GM12874 (cell line): ENCODE results near the gene TMEM196.
A peak's percentile ranks its signal among the peaks of the same experiment; 100 is the strongest.

Experiments used
- TF ChIP-seq, protein P1 (sequence below): IDR thresholded peaks from 2 replicates; pipeline ENCODE4 v1.5.1; 2011; ENCODE audit warnings: low read depth, mild to moderate bottlenecking, control low read depth, low read length, moderate library complexity; ENCODE audit not compliant: insufficient read depth

Gene TMEM196

DNA sequence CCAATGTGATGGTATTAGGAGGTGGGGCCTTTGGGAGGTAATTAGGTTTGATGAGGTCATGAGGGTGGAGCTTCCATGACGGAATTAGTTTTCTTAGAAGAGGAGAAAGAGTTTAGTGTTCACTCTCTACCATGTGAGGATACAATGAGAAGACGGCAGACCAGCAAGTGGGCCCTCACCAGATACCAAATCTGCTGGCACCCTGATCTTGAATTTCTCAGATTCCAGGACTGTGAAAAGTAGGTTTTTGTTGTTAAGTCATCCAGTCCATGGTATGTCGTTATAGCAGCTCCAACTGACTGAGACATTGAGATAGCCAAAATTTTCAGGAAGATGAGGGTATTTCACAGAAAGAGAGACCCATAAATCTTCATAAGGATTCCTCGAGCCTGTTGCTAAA is 3.6 kb upstream of the TMEM196 start:
- TF ChIP-seq, protein P1, sequence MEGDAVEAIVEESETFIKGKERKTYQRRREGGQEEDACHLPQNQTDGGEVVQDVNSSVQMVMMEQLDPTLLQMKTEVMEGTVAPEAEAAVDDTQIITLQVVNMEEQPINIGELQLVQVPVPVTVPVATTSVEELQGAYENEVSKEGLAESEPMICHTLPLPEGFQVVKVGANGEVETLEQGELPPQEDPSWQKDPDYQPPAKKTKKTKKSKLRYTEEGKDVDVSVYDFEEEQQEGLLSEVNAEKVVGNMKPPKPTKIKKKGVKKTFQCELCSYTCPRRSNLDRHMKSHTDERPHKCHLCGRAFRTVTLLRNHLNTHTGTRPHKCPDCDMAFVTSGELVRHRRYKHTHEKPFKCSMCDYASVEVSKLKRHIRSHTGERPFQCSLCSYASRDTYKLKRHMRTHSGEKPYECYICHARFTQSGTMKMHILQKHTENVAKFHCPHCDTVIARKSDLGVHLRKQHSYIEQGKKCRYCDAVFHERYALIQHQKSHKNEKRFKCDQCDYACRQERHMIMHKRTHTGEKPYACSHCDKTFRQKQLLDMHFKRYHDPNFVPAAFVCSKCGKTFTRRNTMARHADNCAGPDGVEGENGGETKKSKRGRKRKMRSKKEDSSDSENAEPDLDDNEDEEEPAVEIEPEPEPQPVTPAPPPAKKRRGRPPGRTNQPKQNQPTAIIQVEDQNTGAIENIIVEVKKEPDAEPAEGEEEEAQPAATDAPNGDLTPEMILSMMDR = no peak

DNA sequence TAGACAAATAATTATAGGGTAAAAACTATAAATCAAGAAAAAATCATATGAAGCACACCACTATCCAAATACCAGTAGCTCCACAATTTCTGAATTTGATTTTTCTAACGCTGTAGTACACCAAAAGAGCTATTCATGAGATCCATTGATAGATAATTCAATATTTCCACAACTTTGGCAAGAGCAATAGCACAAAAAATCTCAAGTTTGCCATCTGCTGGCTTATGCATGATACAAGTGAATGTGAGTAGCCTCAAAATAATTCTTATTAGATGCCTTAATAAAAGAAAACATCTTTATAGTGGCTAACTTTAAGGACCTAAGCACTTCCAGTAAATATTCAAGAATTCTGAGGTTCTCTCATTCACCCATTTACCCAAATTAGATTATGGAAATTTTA is 2.2 kb upstream of the TMEM196 start:
- TF ChIP-seq, protein P1 = no peak

DNA sequence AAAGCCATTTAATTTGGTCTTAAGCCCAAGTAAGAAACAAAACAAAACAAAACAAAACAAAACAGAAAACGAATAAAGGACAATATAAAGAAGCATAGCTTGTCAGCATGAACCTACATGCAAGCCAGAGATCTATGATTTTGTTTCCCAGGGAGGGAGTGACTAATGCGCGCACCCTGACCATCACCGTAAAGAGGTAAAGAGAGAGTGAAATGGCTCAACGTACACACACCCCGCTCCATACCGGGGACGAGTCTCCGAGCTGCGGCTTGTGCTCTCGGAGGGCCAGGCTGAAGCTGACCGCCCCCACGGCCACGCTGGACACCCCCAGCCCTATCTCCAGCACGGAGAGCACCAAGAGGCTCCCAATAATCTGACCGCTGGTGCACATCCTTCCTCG is 1.1 kb downstream of the TMEM196 start:
- TF ChIP-seq, protein P1 = no peak

DNA sequence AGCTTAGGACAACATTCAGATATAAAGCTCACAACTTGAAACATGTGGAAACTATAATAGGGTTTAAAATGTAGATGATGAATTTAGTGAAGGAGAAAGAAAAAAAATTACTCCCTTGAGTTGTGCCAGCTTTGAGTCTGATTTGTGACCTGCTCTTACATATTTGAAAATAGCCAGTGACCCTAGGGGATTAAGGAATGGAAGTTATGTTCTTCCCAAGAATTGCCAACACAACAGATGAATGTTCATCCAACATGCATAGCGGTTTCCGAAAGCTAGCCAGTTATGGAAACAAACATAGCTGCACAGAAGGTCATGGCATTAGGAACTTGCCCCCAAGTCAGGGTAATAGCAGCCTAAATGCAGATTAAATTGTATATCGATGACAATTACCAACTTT is 10.8 kb downstream of the TMEM196 start:
- TF ChIP-seq, protein P1 = no peak

DNA sequence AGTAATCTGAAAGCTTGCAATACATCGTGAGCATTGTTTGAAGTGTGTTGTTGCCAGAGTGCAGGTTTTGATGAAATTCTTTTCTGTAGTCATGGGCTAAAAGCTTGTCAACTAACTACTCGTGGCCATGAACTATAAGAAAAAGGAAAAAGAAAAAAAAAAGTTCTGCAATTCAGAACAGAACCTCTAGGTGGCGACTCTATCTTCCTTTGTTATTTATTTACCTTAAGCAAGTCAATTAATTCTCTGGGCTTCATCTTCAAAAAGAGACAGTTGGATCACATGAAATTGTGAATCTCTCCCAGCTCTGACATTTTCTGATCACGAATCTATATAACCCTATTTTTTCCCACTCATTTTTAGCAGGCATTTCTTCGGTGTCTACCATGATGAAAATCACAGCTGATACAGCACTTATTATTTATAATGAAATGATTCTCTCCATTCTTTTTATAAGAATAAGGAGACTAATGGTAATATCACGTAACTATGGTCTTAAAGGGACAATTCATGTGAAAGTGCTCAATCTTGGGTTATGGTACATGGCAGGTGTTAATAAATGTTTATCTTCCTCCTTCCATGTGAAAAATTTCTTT is 18.8 kb downstream of the TMEM196 start:
- TF ChIP-seq, protein P1 = peak; percentile 47; the same call in 1 of the 2 replicates

DNA sequence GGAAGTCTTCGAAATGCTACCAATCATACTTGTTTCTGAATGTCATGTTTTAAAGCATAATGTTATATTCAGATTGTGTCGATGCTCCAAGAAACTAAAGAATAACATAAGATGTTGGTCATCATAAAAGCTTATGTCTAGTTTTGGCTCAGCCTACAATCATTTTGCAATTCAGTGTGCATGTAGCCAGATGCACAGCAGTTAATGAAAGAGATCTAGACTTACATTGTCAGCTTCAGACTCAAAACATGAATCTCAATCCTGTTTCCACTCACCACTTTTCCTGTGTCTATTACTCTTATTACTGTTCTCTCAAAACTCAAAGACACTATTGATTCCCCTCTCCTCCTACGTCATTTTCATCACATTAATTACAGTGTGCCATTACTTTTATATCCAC is 21.4 kb downstream of the TMEM196 start:
- TF ChIP-seq, protein P1 = no peak

DNA sequence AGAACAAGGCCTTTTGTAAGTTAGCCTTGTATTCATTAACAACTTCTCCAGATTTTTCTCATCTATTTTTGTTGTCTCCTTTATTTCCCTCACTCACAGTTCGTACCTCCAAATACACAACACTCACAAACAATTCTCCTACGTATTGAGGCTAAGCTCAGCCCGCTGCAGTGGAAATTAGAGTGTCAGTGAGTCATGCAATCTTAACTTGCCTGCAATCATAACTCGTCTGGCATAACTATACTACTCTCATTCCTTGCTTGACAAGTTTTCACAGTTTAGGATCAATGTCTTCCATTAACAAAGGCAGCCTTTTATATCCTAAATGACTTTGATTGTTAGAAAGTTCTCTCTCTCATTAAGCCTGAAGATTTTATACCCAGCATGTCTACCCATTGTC is 23.8 kb downstream of the TMEM196 start:
- TF ChIP-seq, protein P1 = no peak

DNA sequence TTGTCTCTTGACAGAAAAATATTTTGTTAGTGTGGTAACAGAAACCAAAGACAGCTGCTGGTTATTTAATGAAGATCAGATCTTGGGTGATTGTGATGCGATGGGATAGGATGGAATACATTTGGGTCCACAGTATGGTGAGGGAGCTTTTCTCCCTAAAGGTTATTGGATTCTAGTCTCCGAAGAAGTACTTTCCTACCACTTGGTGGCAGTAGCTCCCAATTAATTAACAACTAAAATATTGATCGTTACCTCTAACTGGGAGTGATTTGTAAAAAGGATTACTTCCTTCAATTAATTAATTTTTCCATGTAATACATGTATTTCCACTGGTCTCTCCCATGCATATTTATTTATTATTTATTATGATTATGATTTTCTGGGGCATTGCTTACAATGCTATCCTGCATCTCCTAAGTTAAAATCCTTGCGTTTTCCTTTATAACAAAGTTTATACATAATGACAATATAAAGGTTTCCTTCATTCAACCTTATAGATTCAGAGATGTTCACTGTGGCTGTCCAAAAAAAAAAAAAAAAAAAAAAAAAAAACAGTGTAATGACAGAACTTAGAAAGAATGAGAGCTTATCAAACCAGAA is 25.6 kb downstream of the TMEM196 start:
- TF ChIP-seq, protein P1 = peak; percentile 37
